Activated CD4-positive, CD25-positive, alpha-beta regulatory T cell treated with anti-CD3 and anti-CD28 coated beads, Interleukin-2, amount 50 U/mL, for 16 hours (primary cell): Measurements from ENCODE around the gene GAK.

Source experiments
- DNase-seq: peaks from one replicate; pipeline ENCODE4 v3.0.0-alpha.2; 2020; ENCODE audit warnings: low read depth, low spot score

The GAK gene

DNA sequence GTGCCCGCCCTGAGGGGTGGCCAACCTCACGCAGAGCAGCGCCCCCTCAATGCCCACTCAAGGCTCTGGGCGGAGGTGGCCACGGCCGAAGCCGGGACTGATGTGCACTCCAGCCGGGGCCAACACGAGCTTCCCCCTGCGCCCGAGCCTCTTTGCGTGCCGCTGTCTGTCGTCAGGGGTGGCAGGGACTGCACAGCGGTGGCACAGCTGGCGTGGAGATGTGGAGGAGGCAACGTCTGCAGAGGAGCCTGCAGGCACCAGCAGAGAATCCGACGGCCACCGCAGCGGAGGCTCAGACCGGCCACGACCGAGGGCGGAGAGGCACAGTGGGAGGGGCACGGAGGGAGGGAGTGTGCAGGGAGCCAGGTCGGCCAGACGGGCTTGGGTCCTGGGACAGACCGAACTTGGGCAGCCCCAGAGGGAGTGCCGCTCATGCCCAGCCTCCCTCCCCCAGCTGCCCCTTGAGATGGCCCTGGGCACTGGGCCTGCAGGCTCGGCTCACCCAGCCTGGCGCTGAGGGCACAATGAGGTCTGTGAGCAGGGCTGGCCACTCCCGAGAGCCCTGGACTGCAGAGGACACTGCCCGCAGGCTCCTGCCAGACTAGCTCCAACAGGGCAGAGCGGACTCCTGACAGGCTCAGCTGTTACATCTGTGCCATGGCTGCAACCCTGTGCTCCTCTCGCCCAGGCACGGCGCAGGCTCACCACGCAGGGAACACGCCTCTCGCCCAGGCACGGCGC, 59.7 kb downstream of the GAK start:
- no peak for DNase-seq

DNA sequence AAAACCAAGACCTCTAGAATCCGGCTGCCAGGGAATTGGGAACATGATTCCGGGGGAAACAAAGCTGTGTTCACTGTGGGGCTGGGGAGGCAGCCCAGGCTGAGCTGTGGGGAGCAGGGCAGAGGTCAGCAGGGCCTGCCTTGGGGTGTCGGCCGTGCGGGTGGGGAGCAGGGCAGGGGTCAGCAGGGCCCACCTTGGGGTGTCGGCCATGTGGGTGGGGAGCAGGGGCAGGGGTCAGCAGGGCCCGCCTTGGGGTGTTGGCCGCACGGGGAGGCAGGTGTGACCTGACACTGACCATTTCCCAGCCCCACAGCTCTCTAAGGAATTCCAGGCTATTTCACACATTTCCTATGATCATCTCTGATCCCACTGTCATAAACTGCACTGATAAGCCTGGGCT, 60.6 kb downstream of the GAK start:
- no peak for DNase-seq

DNA sequence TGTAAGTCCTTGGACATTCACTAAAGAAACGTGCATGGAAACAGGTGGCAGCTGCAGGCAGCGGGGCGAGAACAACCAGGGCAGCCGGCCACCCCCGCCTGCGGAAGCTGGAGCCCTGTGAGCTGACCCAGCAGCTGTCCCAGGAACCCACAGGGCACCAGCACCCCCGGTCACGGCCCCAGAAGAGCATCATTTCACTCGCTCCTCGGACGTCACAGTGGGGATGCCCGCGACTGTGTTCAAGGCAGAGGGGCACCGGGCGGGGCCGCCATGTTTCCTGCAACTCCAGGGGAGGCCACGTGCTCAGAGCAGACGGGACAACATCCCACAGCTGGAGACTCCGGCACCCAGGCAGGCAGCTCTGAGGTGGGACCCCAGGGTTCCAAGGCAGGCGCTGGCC, 61.2 kb downstream of the GAK start:
- DNase-seq, result no peak

DNA sequence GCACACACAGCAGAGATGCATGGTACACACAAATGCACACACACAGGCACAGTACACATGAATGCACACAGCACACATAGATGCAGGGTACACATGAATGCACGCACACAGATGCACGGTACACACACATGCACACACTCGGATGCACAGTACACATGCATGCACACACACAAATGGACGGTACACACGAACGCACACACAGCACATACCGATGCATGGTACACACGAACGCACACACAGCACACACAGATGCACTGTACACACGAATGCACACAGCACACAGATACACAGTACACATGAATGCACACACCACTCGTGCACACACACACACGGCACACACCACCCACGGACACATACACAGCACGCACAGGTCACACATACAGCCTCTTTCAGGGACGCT, 62.3 kb downstream of the GAK start:
- DNase-seq, result no peak

DNA sequence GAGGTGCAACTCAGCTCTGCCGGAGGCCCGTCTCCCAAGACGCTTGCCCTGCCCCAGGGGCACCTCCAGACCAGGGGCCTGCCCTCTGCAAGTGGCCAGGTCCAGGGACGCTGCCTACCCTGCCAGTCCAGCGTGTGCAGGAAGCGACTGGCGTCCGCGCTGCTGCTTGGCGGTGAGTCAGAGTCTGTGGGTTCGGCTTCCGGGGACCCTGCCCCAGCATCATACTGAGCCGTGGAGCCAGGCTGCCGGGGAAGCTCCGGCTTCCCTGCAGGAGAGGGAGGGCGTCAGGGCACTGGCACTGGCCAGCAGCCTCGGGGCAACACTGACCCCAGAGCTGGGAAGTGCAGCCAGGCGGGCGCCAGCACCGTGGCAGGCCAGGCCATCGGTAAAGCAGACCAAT, 63.7 kb downstream of the GAK start:
- no peak for DNase-seq

DNA sequence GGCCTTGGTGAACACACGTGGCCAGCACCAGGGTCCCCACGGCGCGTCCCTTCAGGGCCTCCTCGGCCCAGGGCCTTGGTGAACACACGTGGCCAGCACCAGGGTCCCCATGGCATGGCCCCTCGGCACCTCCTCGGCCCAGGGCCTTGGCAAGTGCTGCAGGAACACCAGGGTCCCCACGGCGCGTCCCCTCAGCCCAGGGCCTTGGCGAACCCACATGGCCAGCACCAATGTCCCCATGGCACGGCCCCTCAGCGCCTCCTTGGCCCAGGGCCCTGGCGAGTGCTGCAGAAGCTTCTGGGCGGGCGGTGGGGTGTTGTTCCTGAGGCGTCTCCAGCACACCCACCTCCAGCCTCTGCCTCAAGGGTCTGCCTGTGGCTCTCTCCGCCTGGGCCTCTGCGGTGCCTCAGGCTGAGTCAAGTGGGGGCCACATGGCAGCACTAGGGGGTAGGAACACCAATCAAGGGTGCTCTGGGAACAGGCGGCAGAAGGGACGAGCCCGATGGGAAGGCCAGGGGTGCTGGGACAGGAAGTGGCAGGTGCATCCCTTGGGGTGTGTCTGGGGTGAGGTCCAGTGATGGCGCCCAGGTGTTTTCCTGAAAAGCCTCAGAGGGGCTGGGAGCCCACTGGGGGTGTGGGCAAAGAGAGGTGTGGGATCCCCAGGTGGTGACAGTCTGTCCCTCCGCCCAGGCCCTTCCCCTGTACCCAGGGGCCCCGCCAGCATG, 64.4 kb downstream of the GAK start:
- no peak for DNase-seq

DNA sequence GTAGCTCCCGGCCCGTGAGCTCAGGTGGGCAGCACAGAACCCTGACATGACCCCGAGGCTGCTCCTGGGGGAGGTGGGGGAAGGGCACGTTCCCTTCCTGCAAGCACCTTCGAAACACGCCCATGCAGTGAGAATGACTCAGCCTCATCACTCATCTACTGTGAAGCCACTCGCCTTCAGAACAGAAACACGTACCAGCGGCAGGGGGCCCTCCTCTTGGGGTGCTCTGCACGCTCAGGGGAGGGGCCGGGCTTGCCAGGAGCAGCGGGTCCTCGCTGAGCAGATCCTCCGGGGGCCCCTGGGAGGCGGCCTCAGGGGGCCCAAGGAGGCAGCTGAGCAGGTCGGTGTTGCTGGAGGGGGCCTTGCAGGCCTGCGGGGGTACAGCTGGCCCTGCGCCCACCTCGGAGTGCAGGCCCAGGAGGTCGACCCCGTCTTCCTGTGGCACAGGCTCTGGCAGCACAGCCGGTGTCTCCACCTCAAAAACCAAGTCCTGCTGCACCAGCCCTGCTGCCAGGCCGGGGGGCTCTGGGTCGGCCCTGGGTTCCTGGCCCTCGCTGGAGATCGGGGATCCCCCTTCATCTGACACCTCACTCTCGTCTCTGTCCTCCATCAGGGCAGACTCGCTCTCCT, 65.2 kb downstream of the GAK start:
- no peak for DNase-seq

DNA sequence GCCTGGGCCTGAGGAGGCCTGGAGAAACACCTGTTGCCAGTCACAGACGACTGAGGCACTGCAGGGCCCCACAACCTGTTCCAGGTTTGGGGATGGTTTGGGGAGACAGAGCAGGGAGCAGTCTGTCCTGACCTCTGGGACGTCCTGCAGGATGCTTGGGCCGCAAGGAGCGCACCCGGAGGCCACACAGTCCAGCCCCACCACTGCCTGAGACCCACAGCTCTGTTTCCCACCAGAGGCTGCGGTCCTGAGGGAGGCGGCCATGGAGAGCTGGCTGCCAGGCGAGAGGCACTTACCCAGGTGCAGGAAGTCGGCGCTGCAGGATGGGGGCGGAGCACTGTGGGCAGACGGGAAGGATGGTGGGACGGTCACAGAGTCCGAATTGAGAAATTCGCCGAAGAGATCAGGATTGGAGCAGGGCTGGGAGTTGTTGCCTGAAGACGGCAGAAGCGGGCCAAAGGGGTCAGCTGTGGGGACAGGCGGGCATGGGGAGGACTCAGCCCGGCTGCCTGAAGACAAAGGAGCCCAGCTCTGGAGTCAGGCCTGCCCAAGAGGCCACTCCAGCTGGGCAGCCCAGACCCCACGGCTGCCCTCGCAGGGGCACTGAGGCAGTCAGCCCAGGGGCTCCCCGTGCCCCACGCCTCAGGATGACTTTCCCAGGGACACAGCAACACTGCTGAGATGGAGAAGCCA, 65.9 kb downstream of the GAK start:
- no peak for DNase-seq

DNA sequence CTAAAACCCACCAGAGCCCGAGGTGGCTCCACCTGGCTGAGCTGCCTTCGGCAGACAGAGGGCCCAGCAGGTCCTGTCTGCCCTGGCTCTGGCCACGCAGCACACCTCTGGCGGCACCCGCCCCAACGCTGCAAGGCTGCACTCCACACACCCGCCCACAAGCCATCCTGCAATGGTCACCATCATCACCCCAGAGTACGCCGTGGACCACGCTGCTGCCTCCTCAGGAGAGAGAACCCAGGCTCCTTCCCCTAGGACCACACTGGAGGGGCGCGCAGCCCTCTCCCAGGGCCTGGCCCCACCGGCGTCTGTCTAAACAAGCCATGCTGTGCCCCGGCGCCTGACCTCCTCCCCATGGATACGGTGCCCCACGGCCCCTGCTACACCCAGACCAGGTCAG, 66.5 kb downstream of the GAK start:
- no peak for DNase-seq

DNA sequence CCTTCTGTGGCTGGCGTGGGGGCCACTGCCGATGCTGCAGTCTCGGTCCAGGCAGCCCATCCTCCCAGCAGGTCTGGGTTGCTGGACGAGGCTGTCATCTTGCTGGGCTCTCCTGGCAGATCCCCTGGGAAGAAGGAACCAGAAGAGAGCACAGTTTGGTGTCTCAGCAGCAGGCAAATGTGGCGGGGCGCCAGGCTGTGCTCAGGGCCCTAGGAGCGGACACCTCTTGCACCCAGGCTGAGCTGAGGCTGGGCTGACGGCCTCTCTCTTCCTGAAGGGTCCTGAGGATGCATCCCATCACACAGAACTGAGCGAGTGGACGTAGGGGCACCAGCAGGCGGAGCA, 67.0 kb downstream of the GAK start:
- no peak for DNase-seq

DNA sequence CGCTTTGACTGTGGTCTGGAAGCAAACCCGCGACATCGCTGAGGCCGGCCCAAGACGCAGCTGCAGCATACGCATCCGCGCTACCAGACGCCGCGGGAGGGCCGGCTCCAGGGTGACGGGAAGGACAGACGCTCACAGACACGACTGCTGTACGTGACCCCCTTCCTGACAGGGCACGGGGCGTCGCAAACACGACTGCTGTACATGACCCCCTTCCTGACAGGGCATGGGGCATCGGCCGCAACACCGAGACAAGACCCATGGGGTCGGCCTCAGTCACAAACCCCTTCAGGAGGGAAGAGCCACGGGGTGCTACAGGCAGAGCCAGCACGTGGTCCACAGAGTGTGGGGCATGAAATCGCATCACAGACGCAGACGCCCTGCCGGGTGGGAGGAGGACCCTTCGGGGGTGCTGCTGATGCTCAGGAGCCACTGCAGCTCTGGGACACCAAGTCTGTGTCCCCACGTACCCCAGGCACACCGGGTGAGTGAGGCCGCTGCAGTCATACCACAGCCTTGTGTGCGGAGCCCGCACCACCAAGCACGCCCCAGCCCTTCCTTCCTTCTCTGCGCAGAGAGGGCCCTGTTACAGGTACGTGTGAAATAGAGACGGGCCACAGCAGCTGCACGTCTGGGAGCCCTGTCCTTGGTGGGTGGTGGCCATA, 67.5 kb downstream of the GAK start:
- DNase-seq, result no peak

DNA sequence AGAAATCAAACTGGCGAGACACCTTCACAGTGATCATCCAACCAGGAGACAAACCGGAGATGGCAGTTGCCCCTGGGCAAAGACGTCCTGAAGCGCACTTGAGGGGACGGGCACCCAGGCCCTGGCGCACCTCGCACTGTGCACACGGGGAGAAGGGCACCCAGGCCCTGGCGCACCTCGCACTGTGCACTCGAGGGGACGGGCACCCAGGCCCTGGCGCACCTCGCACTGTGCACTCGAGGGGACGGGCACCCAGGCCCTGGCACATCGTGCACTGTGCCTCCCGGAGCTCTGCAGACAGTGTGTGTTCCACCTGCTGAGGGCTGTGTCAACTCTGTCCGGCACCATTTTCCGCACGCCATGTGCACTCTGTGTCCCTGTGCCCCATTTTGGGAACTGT, 71.6 kb downstream of the GAK start:
- no peak for DNase-seq

DNA sequence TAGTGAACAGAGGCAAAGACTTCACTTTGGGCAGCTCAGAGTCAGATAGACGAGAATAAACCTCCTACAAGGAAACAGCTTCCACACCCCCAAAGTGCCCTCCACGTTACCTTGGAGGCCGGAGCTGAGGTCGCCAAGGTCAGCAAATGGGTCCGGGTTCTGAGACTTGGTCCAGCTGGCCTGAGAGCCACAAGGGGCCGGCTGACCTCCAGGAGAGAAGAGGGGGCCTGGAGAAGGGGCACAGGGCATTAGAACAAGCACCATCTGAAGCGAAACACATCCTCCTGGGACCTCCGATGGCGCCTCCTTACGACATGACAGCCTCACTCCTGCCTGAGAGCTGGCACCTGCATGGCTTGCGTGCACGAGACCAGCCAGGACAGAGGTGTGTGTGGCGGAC, 72.6 kb downstream of the GAK start:
- no peak for DNase-seq

DNA sequence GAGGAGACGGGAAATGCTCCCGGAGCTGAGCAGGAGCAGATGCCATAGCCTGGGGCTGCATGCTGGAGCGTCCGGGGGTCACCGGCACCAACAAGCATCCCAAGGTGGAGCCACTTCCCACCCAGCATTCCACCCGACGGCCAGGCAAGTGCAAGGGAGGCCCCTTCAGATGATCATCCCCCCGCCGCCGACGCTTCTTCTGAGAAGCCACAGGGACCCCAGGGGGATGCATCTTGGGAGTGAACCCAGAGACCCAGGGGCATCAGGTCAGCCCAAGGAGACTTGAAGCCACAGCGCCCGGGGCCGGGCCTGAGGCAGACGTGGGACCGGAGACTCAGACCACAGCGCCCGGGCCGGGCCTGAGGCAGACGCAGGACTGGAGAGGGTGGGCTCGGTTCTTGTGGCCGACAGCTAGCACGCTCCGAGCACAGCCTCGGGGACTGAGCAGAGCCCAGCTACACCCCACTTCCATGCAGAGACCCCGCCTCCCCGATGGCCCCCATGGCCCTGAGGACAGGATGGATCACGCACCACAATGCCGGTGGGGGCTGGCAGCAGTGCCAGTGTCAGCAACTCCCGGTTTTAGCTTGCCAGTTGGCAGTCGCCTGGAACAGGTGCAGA, 73.2 kb downstream of the GAK start:
- DNase-seq, result no peak

DNA sequence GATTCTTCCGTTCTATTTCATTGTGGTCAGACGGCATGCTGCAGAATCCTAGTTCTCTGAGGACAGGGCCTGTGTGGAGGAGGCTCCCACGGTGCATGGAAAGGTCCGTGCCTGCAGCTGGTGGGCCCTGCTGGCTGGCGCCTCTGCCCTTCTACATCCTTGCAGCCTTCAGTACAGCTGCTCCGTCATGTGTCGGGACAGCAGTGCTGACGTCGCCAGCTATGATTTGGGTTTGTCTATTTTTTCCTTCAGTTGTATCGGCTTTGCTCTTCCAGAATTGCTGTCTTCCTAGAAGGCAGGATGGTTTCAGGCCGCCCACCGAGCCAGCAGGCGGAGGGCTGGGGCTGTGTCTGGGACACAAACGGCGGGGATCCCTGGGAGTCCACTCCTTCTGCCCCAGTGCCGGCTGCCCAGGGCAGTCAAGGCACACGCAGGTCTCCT, 74.1 kb downstream of the GAK start:
- no peak for DNase-seq

DNA sequence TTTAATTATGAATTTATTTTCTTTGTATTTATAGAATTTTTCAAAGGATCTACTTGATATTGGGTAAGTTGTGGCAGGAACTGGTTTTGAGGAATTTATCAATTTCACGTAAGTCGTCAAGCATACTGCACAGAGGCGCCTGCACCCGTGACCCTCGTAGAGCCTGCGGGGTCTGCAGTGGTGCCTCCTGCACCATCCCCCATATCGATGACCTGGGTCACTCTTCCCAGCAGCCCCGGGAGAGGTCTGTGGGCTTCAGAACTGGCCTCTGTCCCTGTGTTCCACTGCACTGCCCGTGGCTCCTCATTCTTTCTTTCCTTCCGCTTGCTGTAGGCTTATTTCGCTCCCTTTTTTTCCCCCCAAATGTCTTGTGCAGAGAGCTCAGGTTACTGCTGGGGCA, 74.7 kb downstream of the GAK start:
- no peak for DNase-seq

DNA sequence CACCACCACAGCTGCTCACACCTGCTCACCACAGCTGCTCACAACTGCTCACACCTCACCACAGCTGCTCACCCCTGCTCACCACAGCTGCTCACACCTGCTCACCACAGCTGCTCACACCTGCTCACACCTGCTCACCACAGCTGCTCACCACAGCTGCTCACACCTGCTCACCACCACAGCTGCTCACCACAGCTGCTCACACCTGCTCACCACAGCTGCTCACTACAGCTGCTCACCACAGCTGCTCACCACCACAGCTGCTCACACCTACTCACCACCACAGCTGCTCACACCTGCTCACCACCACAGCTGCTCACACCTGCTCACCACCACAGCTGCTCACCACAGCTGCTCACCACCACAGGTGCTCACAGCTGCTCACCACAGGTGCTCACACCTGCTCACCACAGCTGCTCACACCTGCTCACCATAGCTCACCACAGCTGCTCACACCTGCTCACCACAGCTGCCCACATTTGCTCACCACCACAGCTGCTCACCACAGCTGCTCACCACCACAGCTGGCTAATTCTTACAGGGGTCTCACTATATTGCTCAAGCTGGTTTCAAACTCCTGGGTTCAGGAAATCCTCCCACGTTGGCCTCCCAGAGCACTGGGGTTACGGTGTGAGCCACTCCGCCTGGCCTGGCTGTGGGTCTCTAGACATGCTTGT, 75.8 kb downstream of the GAK start:
- DNase-seq, result no peak

DNA sequence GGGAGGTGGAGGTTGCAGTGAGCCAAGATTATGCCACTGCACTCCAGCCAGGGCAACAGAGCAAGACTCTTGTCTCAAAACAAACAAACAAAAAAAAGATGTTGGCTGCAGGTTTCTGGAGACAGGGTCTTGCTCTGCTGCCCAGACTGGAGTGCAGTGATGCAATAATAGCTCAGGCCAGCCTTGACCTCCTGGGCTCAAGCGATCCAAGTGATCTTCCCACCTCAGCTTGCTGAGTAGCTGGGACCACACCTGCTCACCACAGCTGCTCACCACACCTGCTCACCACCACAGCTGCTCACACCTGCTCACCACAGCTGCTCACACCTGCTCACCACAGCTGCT, 76.3 kb downstream of the GAK start:
- DNase-seq, result no peak

DNA sequence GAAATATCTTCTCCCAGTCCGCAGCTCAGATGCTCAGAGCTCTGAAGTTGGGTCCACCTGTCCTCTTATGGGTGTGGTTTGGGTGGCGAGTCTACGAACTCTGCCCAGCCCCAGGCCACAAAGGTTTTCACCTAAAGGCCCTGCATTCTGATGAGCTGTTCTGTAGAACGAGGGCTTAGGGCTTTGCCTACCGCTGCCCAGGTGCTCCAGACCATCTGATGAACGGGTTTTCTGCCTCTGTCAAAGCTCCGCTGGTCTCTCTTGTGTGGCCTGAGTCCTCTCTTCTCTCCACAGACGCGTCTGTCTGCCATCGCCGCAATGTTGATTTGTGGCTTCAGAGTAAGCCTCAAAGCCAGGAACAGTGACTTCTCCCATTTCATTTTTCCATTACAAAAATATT, 77.8 kb downstream of the GAK start:
- no peak for DNase-seq

DNA sequence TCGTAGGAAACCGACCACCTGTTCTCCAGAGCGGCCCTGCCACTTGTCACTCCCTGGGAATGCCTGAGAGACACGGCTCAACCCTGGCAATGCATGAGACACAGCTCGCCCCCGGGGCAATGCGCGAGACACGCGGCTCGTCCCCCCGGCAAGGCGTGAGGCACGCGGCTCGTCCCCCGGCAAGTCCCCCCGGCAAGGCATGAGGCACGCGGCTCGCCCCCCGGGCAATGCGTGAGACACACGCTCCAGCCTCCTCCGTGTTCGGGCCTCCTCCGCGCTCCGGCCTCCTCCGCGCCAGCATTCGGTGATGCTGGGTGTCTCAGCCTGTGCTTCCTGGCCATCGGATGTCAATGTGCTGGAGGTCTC, 78.7 kb downstream of the GAK start:
- DNase-seq, result no peak
